Stimulated activated naive CD8-positive, alpha-beta T cell treated with anti-CD3 and anti-CD28 coated beads, Interleukin-15, Interleukin-2, amounts not matched to agents 100 U/mL and 50 U/mL, for 24 hours (primary cell): ENCODE measurements around the gene TMOD2.
"Not testable (repeated sequence)": the region's sequence is repeated elsewhere in the genome, so short reads cannot be mapped to it uniquely, and the experiment has no call there.

Experiments
- ATAC-seq: fragments of 150-1000 bp; cut with Tn5 transposase; one replicate; pipeline ENCODE4 v1.10.0; 2021
- DNase-seq: peaks from one replicate; pipeline ENCODE4 v3.0.0; 2021

Gene TMOD2

DNA sequence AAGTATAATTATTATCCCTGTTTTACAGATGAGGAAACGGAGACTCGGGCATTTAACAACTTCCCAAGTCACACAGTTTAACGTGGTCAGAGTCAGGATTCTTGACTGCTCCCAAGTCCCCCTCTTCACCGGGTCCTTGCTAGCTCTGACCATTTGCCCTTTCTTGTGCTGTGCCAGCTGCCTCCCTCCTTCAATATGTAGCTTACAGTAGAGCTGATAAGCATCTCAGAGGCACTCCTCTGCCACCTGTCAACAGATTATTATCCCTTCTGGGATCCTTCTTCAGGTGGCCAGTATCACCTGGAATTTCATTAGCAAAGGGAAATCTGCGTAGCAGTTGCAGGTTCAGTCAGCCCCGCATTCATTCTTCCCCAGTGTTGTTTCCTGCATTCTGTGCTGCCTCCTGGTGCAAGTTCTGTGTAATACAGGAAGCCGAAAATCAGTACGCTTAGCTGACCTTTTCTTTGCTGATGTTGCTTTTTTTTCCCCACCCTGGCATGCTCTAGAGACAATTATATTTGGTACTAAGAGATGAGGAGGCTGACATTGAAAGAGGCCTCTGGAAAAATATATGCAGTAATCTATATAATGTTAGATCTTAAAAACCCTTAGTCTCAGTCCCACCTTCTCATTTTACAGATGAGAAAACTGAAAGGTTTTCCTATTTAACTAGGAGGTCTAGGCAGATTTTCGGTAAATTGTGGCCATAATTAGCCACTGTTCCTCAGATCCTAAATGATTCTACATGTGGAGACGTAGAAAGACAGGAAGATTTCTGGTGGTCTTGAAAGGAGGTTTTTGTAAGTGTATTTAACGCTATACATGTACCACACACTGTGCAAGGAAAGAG is 24.8 kb downstream of the TMOD2 start:
- ATAC-seq (peak; percentile 57), DNase-seq (peak; percentile 54)

DNA sequence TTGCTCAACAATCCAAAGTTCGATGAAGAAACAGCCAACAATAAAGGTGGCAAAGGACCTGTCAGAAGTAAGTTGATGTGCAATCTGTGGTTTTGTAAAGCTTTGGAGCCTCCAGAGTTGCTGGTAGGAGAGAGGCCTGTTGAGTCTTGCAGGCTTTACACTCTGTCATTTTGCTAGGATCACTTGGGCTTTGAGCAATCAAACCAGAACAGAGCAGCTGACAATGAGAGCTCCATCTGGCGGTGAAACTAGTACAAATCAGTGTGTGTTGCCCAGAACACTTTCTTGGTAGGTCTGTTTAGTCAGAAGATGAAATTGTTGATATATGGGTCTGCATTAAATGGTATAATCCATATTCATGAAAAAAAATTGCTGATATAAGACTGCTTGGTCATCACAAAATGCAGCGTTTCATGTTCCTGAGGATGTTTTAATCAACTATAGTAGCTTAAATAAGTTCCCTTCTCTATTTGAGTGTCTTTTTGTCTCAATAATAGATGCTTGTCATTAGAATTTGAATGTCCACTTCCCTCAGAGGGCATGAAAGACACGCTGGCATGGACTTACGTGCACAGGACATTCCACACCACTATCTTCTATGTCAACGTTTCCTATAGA is 25.7 kb downstream of the TMOD2 start:
- DNase-seq (peak; percentile 61), ATAC-seq (peak; percentile 83)

DNA sequence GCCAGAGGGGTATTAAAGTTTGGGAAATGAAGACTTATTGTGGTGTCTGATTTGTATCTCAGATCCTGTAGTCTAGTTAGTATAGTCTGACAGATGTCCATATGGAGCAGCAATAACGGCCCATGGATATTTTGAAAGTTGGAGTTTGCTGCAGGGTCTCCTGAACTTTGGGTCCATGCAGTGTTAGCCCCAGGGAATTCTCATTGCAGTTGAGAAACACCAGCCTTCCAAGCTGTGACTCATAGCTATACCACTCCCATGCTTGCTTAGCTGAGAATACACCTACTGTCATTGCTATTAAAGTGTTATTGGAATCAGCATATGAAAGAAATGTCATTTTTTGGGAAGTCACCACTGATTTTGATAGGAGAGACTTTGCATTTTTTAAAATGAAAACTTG is 29.2 kb downstream of the TMOD2 start:
- no peak for ATAC-seq
- DNase-seq: no peak

DNA sequence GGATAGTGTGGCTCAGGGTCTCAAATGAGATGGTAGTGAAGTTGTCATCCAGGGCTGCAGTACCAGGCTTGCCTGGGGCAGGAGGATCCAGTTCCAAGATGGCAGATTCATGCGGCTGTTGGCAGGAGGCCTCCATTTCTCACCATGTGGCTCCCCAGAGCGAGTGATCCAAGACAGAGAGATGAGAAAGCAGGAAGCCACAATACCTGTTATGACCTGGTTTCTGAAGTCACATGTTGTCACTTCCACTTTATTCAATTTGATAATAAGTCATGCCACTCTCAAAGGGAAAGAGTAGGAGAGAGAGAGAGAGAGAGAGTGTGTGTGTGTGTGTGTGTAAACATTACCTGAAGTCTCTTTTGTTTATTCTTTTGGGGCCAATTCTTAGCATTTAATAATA is 30.1 kb downstream of the TMOD2 start:
- no peak for ATAC-seq

DNA sequence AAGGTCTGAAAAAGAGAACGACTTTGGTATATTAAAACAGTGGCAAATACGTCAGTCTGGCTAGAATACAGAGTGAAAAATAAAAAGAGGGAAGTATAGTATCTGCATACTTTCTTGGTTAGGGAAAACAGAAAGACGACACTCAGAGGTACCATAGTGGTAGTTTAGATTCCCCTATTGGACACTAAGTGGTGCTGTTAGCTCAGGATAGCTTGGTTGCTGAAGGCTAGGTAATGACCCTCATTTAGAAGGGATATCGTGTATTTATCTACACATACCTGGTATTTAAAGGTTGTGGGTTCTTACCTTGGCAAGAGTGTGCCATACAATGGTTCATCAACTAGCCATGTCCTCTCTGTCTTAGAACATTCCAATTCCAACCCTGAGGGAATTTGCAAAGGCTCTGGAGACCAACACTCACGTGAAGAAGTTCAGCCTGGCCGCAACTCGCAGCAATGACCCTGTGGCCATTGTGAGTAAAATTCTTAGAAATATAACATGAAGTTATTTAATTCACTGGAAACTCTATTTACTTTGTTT is 31.0 kb downstream of the TMOD2 start:
- DNase-seq (no peak), ATAC-seq (no peak)

More for the DNA sequence above, 30.1 kb downstream of the TMOD2 start:
- no peak for DNase-seq

DNA sequence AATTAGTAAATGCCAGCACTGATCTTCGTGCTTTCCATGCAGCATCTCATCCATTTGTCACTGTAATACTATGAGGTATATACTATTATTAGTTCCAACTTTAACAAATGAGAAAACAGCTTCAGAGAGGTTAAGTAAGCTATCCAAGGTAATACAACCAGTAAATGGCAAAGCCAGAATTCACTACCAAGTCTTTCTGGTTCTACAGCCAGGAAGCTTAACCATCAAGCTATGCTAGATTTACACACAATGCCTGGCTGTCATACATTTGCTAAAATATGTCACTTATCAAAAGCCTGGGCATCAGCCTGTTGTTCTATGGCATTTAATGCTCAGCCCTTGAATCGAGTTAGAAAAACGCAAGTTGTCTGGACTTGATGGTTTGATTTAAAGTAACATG is 32.6 kb downstream of the TMOD2 start:
- no peak for ATAC-seq

DNA sequence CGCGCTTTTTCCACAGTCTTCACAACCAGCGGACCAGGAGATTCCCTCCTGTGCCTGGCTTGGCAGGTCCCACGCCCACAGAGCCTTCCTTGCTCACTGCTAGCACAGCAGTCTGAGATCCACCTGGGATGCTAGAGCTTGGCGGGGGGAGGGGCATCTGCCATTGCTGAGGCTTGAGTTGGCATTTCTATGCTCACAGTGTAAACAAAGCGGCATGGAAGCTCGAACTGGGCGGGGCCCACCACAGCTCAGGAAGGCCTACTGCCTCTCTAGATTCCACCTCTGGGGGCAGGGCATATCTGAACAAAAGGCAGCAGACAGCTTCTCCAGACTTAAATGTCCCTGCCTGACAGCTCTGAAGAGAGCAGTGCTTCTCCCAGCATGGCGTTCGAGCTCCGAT is 35.7 kb downstream of the TMOD2 start:
- DNase-seq, ATAC-seq: not testable (repeated sequence)

More for the DNA sequence above, 32.6 kb downstream of the TMOD2 start:
- DNase-seq: no peak

DNA sequence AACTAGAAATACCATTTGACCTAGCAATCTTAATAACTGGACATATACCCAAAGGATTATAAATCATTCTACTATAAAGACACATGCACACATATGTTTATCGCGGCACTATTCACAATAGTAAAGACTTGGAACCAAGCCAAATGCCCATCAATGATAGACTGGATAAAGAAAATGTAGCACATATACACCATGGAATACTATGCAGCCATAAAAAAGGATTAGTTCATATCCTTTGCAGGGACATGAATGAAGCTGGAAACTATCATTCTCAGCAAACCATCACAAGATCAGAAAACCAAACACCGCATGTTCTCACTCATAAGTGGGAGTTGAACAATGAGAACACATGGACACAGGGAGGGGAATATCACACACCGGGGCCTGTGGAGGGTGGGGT is 41.1 kb downstream of the TMOD2 start:
- ATAC-seq, DNase-seq: not testable (repeated sequence)

DNA sequence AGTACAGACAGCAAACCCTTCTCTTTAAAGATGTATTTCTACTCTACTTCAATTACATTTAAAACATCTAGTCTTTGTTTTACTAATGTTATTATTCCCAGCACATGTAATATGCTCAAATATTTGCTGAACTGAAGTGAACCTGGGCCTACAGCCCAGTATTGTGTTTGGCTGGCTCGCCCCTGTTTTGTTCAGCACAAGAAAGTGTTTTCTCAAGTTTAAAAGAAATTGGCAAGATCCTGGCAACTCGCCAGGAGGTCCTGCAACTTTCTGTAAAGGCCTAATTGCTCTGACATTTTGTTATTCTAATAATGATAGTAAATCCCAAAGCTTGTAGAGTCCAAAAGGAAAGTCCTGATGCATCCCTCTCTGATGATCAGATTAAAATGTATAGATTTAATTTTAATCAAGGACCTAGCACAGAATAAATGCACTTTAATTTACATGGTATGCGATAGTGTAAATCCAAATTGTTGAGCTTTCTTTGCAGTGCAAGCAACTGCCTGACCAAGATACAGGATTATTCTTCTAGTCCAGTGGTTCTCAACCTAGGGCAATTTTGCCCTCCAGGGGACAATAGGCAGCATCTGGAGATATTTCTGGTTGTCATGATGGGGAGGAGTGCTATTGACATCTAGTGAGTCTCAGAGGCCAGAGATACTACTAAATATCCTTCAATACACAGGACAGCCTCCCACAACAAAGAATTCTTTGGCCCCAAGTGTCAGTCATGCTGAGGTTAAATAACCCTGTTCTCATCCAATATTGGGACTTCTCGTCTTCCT is 42.3 kb downstream of the TMOD2 start:
- DNase-seq (no peak), ATAC-seq (no peak)

DNA sequence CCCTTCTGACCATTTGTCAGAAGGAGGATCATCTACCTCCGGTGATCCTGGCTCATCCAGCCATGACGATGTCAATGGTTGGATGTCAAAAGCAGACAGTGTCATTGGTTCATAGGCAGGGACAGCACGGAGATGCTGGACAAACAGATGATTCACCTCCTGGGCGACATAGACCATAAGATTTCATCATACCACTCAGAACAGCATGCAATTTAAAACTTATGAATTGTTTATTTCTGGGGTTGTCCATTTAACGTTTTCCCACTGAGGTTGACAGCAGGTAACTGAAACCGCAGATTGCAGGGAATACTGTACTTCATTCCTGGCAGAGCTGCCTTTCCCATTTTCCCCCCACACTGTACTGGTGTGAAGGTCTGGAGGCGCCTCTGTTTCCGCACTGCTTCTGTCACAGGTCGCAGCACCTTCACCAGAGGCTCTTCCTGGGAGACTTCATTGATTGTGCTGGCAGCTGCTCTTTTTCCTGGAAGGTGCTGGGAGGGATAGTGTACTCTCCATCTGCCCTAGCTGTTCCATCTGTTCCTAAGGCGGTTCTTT is 45.5 kb downstream of the TMOD2 start:
- no peak for ATAC-seq
- no peak for DNase-seq

DNA sequence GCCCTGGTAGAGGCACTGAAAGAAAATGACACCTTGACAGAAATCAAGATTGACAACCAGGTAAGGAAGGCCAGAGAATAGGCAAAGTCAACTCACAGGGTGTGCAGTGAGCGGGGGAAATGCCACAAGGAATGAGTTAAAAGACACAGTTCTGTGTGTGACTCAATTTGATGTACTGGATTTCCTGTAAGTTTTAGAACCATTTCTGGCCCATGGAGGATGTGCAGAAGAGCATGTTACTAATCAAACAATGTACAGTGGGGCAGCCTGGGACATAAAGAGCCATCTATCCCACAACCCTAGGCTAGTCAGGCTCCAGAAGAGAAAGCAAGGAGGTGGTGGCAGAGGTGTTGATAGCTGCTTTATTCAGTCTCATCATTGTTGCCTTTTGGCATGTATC is 46.9 kb downstream of the TMOD2 start:
- no peak for ATAC-seq
- no peak for DNase-seq

DNA sequence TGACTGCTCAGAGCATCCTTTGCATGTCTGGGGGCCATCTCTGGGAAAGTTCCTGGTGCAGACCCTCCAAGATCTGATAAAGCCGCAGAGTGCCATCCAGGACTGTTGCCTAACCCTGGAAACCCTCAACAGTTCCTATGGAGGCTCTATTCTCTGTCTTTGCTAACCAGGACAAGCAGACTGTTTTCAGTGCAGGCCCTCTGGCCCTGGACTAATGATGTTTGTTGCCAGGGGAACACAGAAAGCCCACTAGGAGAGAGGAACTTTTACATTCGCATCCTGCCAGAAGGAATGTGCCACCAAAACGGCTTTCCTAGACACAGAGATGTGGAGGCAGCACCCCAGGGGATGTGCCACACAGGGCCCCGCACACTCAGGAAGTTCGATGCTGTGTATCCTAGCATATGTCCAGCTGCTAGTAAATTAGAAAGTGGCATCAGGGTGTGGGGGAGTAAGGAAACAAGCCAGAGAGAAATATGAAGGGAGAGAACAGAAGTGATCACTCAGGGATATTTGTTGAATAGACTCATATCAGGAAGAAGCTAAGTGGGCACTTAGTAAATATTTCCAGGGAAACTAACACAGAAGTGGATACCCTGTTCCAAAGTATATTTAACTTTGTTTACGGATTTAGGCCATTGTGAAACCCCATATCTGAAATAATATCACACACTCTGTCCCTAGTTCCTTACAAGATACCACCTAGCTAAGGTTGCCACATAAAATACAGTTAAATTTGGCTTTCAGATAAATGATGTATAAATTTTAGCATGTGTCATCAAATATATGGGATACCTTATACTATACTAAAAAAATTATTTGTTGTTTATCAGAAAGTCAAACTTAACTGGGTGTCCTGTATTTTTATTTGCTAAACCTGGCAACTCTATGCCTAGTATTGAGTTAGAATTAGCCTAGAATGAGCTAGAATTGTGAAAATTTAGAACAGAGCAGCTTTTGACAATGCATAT is 48.2 kb downstream of the TMOD2 start:
- DNase-seq (no peak), ATAC-seq (no peak)

DNA sequence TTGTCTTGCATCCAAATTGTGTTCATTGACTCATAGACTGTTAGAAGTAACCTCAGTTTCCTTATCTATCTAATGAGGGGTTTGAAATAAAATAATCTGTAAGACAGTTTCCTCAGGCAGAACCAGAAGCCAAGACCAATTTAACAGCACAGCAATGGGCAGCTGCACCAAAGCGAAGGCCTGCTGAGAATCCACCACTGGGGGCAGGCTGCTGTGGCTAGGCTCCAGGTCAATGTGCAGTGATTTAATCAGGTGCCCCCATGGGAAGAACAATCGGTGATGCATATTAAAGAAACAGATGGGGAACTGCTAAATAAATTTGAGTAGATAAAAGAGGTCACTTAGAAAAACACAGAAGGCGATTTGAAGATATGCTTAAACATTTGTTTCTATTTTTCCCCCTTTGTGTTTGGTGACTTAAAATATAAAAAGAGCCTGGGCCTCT is 50.0 kb downstream of the TMOD2 start:
- DNase-seq (peak; percentile 11), ATAC-seq (no peak)

DNA sequence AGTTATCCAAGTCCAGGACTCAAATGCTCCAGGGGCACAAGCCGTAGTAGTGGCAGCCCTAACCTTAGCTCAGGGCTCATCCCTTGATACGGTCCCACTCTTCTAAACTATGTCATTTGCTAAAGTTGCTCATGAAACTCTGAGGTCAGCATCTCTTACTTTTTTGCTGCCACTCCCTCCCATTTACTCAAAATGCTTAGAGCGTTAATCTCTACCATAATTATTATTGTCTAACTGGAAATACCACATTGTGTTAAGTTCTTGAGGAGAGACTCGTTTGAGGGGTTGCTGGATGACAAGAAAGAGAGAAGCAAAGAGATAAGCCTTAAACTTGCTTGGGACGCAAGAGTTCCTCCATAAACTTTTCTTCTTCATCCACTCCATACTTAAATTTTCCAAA is 51.2 kb downstream of the TMOD2 start:
- DNase-seq: no peak
- no peak for ATAC-seq

DNA sequence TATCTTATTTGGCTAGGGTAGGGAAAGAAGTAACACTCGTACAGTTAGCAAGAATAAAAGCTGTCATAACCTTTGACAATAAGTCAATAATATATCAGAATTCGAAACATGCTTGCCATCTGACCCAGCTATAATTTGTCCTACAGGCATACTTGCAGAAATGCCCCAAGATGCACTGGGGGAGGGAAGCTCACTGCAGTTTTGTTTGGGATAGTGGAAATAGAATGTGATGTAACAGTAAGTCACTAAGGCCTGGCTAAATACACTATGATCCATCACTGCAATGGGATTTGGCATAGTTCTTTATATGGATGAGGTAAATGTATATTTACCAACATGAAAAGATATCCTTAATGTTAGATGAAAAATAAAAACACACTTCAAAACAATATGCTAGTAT is 52.6 kb downstream of the TMOD2 start:
- no peak for ATAC-seq

DNA sequence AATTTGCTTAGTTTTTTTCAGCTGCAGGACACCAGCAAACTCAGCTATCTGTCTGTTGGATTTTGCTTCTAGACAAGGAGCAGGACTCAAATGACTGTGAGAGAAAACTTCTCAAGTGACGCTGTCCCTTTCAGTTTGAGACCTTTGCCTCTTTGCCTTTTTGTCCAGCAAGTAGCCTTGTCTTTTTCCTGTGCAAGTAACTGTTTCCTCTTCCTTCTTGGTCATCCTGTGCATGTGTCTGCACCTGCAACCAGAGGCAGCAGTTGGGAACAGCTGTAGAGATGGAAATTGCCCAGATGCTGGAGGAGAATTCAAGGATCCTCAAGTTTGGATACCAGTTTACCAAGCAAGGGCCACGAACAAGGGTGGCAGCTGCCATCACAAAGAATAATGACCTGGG is 54.7 kb downstream of the TMOD2 start:
- no peak for DNase-seq
- no peak for ATAC-seq

More for the DNA sequence above, 52.6 kb downstream of the TMOD2 start:
- DNase-seq: no peak

DNA sequence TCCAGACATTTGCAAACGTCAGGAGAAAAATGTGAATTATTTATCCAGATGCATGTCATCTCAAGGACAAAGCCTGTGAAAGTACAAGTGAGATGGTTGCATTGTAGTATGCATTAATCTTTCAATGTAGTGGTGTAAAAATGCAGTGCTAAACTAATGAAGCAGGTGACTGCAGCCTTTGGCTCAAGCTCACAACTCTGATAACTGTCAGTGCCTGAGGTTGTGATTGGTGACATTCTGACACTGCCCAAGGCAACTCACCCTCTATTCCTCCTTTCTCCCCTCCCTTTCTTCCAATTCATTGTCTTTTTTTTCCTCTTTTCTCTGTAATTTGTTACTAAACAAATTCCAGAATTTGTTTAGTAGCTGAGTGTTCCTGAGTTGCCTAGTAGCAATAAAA is 58.1 kb downstream of the TMOD2 start:
- DNase-seq: no peak

DNA sequence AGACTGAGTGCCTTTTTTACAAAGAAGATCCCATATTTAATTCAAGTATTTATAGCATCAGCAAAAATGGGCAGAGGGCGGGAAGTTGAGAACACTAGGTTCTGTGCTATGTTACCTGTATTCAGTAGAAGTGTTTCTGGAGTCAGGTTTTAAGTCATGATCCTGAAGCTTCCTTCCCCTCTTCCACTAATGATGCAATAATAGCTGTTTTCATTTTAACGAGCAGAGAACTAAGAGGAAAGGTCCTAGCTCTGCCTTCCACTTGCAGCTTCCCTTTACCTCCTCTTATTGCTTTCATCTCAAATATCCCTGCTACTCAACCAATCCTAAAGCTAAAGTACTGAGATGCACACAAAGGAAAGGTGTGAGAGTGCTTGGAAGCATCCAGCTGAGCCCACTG is 61.2 kb downstream of the TMOD2 start:
- no peak for DNase-seq
- no peak for ATAC-seq

More for the DNA sequence above, 58.1 kb downstream of the TMOD2 start:
- ATAC-seq: no peak

DNA sequence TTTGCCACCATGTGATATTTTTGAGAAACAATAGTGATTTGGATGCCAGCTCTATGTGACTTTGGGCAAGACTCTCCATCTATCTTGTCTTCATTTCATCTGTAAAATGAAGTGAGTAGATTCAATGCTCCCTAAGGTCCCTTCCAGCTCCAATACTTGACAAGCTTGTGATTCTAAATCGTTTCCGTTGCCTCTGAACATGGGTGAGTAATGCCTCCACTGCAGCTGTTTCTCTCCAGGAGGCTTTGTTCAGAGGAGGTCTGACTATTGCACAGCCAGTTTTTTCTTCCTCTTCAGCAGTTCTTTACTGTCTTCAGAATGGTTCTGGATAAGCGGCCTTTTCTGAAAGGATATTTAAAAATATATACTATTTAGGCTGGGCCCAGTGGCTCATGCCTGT is 63.2 kb downstream of the TMOD2 start:
- DNase-seq (no peak), ATAC-seq (no peak)

DNA sequence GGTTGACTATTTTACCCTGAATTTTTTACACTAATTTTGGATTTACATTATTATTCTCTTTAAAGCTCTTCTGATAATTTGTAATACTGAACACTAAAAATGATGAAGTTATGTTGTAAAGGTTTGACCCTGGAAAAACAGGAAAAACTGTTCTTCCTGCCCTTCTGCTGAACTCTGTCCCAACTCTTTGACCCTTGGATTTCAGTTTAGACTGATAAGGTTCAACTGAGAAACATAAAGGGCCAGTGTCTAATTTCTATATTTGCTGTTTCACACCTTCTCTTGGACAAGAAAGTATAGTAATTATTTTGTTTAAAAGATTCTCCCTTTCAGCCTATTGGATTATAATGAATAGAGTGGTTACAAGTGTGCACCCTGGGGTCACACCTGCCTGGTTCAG is 65.2 kb downstream of the TMOD2 start:
- no peak for DNase-seq
- no peak for ATAC-seq

DNA sequence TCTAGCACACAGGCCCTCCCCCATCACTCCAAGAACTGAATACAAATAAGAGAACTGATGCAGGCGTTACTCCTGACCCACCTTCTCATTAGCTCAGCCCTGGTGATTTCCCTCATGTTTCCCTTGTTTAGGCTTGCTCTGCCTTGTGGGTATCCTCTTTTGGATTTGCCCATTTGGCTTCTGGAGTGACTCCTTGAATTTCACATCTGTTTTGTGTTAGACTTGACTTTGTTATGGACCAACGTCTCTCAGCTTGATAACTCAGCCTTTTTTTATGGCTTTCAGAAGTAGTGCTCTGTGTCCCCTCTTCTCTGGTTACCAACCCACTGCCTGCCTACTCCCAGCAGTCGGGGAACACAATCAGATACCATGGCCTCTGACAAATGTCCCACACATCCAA is 66.8 kb downstream of the TMOD2 start:
- DNase-seq: no peak
- no peak for ATAC-seq
